GM04504 (cell line): ENCODE measurements around the gene ARGLU1.
"Not testable (repeated sequence)": the region's sequence is repeated elsewhere in the genome, so short reads cannot be mapped to it uniquely, and the experiment has no call there.

ENCODE experiments used
- DNase-seq: peaks from one replicate; pipeline ENCODE4 v3.0.0-alpha.2; 2012; ENCODE audit warnings: low read depth

Gene ARGLU1, protein sequence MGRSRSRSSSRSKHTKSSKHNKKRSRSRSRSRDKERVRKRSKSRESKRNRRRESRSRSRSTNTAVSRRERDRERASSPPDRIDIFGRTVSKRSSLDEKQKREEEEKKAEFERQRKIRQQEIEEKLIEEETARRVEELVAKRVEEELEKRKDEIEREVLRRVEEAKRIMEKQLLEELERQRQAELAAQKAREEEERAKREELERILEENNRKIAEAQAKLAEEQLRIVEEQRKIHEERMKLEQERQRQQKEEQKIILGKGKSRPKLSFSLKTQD

DNA sequence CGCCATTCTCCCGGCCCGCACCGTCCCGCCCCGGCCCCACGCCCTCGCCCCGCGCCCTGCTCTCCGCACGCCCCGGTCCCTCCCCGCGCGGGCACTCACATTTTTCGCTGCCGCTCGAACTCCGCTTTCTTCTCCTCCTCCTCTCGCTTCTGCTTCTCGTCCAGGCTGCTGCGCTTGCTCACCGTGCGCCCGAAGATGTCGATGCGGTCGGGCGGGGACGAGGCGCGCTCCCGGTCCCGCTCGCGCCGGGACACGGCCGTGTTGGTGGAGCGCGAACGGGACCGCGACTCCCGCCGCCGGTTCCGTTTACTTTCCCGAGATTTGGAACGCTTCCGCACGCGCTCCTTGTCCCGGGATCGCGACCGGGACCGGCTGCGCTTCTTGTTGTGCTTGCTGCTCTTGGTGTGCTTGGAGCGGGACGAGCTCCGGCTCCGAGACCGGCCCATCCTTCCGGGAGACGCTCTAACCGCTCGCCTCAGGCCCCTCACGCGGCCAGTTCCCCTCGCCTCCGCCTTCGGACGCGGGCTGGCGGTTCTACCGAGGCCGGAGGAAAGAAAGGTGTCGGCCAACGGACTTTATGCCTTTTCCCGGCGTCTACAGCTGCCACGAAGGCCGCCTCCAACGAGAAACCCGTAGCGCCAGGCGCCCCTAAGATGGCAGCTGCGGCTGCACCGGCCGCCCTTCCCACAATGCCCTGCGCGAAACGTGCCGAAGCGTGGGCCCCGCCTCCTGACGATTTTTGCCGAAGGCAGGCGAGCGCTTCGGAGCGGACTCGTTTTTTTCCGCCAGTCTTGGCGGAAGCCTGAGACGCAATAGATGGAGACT, at the start of gene ARGLU1:
Gene ARGLU1, minus strand, starts transcription at position 664 of the 825 bp plus-strand sequence. Its CDS starts 218 bp downstream, at position 446.
- peak; percentile 84 for DNase-seq

DNA sequence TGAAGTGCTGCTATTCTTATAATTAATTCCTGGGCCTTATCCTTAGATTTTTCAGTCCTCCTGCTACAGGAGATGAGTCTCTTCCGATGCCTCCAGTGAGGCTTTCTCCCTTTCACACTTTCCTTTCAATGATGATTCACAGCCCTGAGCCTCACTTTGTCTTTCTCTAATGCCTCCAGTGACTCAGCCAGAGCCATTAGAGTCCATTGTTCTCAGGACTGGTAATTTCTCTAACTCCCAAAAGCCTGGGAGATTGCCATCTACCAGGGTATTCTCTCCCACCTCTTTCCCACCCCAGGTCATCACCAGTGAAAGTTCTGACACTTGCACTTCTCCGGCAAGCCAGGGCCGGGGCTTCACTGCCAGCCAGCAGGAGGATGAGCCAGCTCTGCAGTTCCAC, 49.6 kb upstream of the ARGLU1 start:
- DNase-seq, result peak; percentile 21

DNA sequence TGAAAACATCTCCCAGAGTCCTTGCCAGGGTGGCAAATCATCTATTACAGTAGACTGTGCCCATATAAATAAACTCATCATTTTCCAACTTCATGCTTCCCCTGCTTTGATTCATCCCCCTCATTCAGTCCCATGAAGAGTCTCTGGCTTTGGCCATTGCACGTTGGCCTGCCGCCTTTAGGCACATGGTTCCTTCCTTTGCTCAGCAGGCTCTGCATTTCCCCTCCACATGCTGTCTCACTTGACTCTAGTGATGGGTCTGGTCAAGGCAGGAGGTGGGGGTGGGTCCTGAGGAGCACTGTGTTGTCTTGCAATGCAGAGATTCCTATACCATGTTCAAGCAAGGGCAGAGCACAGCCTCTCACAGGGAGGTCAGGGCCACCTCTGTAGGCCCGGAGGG, 48.8 kb upstream of the ARGLU1 start:
- no peak for DNase-seq

DNA sequence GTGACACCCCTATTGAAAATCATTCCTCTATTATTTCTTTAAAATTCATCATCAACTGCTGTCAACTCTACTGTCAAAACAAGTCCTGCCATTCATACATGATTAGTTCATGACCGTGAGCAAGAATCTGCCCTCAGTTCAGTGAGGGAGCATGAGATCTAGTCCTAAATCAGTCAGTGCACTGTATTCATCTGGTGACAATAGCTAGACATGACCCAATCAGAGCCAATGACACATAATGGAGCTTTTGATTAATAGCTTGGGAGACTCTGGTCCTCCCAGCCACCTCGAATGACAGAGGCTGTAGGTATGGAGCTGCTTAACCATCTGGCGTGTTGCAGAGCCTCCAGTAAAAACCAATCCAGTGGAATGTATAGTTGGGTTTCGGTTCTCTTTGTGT, 46.9 kb upstream of the ARGLU1 start:
- no peak for DNase-seq

DNA sequence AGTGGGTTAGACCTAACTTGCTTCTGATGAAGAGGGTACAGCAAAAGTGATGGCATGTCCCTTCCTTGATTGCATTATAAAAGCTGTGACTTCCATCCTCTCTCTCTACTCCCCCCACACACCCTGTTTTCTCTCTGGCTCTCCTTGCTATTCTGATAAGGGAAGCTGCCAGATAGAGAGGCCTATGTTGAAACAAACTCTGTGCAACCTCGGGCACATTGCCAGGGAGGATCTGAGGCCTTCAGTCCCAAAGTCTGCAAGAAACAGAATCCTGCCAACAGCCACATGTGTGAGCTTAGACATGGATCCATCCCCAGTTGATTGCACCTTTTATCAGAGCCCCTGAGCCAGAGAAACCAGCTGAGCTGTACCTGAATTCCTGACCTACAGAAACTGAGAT, 44.8 kb upstream of the ARGLU1 start:
- no peak for DNase-seq

DNA sequence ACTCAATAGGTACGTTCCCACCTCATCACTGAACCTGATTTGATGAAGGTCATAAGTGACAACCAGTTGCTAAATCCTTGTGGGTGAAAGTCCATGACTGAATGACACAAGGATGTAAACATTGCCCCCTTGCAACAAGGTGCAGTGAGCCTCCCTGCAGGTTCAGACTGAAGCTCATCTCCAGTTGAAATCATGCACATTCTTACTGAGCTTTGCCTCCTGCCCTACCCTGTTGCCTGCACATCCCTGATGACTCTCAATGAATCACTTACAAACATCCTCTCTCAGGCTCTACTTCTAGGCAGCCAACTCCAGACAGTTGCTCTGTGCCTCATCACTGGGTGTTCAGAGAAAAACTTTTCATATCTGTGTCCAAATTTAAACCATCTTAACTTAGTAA, 42.5 kb upstream of the ARGLU1 start:
- peak; percentile 16 for DNase-seq

DNA sequence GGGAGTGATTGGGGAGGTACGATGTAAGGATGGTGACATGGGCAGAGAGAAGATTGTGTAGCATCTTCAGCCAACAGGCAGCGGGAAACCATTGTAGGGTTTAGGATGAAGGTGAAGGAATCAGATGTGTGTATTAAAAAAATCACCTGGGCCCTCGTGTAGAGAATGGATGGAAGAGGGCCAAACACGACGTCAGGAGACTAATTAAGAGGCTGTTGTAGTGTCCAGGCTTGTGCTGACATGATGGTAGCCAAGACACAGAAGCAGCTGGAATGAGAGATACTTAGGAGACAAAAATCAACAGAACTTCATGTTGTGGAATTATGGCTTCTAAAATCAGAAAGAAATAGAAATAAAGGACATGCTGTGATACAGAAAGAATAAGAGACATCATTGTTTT, 41.2 kb upstream of the ARGLU1 start:
- no peak for DNase-seq

DNA sequence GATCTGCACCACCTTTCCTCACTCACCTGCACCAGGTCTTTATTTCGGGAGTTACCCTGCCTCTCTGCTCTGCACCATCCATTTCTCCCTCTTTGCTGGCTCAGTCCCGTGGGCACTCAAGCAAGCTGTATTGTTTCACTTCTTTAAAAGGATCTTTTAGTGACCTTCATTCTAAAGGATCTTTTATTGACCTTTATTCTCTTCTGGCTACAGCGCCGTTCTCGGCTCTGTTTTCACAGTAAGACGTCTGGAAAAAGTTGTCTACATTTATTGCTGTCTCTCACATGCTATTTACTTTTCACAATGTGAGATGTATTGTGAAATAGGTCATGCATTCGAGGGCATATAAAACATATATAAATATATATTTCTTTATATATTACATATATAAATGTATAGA, 35.6 kb upstream of the ARGLU1 start:
- DNase-seq, result no peak

DNA sequence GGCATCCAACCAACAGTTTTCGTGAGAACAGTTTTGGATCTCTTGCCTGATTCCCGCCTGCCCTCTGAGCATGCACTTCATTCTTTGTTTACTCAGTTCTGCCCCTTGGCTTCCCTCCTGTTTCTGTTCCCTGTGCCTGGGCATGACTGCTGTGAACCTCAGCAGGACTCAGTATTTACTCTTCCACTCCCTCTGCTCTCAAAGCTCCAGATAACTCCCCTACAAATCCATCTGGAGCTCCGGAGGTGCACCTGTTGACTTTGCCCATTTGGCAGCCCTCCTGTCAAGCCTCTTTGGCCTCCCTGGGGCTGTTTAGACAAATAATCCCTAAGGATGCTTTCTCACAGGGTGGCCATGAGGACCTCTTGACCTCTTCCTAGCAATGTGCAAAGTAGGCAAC, 34.2 kb upstream of the ARGLU1 start:
- DNase-seq, result no peak

DNA sequence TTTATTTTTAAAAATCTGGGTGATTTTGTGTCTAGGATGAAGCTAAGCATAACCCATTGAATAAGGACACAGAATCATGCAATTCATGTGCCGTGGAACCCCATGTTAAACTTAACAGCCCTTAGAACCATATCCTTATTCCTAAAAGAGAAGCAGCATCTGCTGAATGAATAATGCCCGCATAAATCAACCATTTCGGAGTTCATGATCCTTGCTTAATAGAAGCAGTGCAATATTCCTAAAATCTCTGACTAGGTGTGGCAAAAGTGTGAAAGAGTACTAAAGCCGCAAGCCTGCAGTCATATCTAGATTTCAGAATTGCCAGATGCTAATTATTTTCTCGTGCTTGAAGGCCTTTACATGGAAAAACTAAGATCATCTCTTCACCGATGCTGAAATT, 33.6 kb upstream of the ARGLU1 start:
- DNase-seq, result no peak

DNA sequence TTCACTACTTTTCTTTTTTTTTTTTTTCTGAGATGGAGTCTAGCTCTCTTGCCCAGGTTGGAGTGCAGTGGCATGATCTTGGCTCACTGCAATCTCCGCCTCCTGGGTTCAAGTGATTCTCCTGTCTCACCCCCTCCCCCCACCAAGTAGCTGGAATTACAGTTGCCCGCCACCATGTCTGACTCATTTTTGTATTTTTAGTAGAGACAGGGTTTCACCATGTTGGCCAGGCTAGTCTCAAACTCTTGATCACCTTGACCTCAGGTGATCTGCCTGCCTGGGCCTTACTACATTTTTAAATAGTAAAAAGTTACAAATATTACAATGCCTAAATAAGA, 32.8 kb upstream of the ARGLU1 start:
- DNase-seq, result not testable (repeated sequence)

DNA sequence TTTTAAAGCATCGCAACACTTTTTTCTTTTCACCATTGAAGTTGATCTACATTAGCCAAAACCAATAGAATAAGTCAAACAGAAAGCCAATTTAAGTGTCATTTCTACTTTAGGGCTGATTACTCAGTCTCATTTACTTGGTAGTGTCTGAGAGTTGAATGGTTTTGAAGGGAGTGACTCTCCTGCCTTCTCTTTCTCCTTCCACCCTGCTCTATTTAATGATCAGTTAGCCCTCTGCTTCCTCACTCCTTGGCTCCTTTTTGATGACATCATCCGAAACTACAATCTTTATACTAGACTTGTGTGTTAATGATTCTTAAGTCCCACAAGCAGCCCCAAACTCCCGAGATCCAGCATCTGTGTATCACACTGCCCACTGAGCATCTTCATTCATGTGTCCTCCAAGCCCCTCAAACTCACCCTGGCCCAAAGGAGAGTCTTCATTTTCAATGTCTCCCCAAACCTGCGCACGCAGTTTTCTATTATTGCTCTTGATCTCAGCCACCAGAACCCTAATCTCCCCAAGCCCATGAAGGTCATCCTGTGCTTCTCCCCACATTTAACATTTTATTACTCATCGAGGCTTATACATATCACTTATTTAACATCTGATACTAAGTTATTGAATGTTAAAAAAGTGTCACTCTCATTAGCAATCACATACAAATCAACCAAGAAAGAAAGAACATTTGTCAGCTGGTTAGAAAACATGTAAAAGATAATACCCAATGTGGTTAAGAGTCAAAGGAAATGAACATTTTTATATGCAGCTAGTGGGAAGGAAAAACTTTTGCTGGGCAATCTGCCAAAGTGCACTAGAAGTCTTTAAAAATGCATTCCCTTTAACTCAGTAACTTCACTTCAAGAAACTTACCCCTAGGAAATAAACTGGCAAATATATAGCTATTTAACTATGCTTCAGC, 32.2 kb upstream of the ARGLU1 start:
- peak; percentile 46 for DNase-seq

DNA sequence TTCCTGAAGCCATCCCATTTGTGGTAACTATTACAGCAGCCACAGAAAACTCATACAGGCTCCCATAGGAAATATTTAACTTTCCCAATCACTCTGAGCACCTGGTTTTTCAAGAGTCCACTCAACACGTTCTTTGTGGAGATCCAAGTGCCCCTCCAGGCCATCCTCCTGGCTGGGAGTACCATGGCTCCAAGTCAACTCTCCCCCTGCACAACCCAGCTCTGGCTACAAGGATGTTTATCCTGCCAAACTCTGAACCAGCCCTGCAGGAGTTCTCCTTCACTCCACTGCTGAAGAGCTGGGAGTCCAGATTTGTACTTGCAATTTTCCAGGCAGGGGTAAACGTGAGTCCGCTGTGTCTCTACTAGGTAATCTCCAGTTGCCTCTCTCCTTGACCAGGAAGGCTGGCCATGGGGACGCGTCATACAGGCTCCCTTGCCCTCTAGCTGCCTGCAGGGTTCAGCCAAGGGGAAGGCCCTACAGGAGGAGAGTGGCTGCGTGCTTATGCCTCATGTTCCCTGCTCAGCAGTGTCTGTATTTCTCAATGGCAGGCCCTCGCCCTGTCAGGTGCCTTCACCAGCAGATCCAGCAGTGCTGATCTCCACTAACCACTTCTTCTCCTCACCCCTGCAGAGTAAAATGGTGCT, 29.9 kb upstream of the ARGLU1 start:
- no peak for DNase-seq

DNA sequence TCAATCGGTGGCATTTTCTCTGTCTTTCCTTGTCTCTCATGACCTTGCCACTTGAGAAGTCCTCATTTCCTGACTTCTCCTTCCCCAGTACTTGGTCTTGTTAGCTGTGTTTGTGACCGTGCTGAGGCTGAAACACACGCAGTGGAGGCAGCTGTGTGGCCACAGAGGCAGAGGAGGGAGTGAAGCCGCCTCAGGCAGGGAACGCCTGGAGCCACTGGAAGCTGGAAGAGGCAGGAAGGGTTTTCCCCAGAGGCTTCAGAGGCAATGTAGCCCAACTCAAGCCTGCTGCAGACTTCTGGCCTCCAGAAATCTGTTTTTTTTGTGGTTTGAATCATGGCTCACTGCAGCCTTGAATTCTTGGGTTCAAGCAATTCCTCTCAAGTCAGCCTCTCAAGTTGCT, 29.2 kb upstream of the ARGLU1 start:
- DNase-seq, result peak; percentile 27

DNA sequence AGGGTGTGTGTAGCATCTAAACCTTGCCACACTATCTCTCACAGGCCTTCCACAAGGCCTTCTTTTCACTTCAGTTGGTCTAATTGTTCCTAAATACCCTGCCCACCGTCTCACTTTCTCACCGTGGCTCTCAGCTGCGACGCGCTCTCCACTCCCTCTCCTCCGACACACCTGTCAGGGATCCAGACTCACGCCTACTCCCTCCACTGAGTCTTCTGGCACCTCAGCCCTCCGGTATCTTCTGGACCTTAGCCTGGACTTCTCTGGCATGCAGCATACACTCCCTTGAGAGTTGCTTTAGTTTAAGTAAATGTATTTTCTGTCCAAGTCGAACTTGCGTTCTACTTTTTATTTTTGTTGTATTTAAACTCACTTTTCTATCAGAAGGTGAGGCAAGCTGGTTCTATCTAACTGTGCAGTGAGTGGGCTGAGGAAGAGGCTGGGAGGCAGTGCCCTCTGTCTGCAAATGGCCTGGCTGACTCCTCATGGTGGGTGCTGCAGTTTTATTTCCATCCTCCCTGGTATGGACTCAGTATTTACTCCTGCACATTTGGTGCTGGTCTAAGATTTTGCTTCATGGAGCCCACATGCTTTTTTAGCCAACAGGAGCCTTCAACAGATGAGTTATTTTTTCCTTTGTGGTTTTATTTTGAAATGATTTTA, 28.5 kb upstream of the ARGLU1 start:
- no peak for DNase-seq

DNA sequence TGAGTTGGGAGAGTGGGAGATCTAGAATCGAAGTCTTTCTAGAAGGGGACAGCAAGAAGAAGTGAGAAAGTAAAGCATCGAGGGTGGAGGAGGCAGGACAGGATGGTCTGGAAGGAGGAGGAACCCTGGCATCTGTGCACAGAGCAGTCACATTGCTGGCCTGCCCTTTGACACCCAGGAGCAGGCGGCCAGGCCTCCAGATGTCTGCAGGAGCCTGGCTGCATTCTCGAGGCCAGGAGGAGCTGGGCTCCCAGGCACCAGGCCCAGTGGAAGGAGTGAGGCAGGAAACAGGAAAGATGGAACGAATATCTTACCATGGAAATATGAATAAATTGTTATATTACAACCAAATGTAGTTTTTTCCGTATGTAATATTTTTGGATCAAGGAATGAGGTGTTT, 27.7 kb upstream of the ARGLU1 start:
- no peak for DNase-seq

DNA sequence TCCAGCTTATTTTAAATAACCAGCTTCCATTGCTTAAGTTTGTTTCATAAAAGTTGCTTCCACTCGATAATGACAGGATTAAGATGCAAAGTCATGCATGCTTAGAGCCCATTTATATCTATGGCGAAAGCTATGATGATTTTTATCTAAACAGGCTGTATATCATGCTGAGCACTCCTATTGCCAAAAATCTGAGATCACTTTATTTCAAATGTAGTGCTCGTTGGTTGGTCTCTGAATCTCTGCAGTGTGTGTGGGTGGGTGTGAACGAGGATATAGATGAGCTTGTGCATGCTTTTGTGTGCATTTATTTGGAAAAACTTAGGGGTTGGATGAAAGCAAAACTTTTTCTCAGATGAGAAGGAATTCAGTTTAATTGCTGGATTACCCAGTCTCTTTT, 27.0 kb upstream of the ARGLU1 start:
- no peak for DNase-seq

DNA sequence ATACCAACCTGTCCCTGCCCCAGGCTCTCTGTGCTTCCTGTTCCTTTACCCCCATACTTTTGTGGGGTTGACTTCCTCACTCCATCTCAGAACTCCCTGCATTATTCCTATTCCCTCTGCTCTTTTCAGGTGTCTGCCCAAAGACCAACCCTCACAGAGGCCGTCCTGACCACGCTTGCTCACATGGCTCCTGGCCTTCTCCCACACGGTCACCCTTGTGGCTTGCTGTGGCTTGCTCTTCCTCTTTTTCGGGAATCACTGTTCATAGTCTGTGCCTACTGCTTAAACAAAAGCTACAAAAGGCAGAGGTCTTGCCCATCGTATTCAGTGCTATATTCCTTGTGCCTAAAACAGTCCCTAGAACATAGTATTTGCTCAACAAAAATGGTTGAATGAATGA, 25.2 kb upstream of the ARGLU1 start:
- DNase-seq, result no peak

DNA sequence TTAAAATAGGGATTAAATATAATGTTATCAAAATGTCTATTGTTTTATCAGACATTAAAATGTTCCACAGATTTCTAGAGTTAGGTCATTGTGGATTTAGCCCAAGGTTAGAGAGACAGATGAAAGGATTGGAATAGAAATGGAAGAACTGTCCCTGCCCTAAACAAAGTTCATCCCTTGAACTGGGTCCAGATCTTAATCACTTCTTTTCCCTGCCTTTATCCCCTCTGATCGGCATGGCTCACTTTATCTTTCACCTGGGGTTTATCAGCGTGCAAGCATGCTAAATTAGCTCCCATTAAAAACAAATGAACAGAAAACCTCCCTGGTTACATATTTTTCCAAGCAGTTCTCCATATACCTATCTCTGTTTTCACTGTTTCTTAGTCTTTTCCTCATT, 23.4 kb upstream of the ARGLU1 start:
- no peak for DNase-seq

DNA sequence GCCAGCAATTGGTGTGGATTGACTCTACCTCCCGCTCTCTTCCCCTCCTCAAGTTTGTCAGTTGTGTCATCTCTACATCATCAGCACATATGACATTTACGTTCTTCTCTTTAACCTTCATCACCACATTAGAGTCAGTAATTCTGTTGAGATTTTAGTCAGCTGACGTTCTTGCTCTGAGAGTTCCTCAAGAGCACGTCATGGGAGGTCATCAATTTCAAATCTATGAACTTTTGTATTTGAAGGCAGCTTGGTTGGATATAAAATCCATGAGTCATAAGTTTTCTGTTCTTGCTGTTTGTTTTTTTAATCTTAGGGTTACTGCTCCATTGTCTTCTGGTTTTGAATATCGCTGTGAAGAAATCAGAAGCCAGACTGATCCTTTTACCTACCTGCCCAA, 21.8 kb upstream of the ARGLU1 start:
- no peak for DNase-seq

DNA sequence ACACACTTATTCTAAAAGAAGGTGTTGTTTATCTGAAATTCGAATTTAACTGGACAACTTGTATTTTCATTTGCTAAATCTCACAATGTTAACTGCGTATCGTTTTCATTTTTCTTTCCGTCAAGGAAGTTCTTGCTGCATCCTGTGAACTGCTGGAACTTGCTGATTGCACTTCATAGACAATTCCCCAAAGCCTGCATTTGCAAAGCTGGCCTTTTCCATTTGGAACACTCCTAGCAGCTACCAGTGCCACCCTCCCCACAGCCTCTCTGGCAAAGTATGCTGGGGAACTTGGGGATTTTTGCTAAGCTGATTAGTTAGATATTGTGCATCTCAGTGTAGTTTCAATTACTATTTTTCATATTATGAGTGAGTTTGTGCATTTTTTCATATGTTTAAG, 20.4 kb upstream of the ARGLU1 start:
- no peak for DNase-seq

DNA sequence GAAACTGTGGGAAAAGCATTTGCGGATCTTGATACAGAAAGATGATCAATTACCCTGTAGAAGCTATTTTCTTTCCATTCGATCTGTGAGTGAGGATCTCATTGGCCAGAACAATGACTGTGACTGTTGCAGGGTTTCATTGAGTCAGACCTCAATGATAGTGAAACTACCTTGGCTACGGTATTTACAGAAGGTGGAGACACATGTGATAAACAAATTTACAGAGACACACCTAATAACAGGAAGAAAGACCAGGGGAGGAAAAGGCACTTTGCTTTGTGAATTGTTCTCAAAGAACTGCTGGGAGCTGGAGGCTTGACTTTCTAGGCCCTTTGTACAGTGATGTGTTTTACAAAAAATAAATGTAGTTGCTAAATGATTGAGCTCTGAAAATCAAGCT, 19.9 kb upstream of the ARGLU1 start:
- DNase-seq, result no peak
